DMS153 treated with DMSO at 0.1 percent for 48 hours (cell line): ENCODE results near the gene CCN2.
"Not testable (repeated sequence)": the region's sequence is repeated elsewhere in the genome, so short reads cannot be mapped to it uniquely, and the experiment has no call there.

Source experiments
- DNase-seq: peaks from one replicate; lab custom pipeline; 2025; ENCODE audit not compliant: unreplicated experiment; lab: John Stamatoyannopoulos, UW

CCN2 gene

GRCh38 chr6:131946404-131946991 lies 4.7 kb downstream of the CCN2 start:
- no peak for DNase-seq

DNA sequence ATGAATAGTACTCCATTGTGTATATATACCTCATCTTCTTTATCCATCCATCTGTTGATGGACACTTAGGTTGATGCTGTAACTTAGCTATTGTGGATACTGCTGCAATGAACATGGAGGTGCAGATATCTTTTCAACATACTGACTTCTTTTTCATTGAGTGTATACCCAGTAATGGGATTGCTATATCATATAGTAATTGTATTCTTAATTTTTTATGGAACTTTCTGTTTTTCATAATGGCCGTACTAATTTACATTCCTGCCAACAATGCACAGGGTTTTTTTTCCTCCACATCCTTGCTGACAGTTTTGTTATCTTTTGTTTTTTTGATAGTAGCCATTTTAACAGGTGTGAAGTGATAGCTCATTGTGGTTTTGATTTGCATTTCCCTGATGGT lies 5.2 kb downstream of the CCN2 start:
- DNase-seq: no peak

- peak; percentile 18 for DNase-seq
Measured at GRCh38 chr6:131937703-131938631, 13.2 kb downstream of the CCN2 start.

DNA sequence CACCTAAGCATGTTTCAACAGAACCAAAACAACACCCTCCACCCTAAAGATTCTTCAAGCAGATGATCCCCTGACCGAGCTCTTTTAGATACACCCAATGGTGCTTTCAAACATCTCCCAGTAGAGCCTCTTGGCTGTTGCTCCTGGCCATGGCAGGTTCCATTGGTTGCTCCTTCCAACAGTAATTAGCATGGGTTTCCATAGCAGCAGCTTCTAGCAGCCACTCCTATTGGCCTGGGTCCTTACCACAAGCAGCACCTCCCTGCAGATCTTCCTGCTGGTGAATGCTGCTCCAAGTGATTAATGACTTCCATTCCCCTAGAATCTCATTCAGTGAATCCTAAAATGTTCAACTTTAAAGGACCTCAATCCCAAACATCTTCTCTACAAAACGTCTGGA lies 13.9 kb downstream of the CCN2 start:
- DNase-seq: no peak

DNA sequence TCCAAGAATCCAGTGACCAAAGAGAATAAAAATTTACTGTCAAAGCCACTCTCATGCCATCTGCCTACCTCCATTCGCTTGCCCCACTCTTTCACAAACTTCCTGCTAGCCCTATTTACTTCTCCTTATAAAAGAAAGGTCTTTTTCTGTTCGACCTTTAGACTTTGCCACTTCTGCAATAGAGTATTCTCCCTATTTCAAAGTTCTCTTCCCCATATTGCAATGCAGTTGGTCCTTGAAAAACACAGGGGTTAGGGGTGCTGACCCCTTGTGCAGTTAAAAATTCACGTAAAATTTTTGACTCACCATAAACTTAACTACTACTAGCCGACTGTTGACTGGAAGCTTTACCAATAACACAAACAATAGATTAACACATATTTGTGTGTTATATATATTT lies 15.0 kb downstream of the CCN2 start:
- DNase-seq: no peak

- DNase-seq: no peak
Measured at GRCh38 chr6:131931063-131931750, 20.0 kb downstream of the CCN2 start.

- DNase-seq: no peak
Measured at GRCh38 chr6:131929976-131930375, 21.2 kb downstream of the CCN2 start.

GRCh38 chr6:131929264-131929663 lies 21.9 kb downstream of the CCN2 start:
- no peak for DNase-seq

DNA sequence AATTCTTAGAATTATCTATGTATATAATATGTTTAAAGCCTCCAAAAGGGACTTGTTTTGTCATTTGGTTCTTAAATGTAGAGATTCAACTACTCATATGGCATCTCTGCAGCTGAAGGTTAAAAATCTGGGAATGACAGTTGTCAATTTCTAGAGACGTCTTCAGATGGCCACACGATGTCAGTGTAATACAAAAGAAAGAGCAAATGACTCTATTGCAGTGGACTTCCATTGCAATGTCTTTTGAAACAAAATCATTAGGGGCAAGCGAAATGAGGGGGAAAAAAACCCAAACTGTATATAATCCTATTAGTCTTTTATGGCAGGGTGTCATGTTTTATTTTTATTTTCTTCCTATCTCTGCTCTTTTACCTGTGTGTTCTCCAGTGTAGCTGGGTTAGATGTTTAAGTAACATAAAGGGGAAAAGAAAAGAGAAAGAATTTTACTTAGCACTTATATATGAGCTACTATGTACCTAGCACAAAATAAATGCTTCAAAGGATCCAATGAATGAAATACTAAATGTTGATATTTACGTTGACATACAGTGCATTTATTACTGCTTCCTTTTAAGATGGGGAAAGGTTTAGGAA lies 26.2 kb downstream of the CCN2 start:
- DNase-seq: peak; percentile 24

DNA sequence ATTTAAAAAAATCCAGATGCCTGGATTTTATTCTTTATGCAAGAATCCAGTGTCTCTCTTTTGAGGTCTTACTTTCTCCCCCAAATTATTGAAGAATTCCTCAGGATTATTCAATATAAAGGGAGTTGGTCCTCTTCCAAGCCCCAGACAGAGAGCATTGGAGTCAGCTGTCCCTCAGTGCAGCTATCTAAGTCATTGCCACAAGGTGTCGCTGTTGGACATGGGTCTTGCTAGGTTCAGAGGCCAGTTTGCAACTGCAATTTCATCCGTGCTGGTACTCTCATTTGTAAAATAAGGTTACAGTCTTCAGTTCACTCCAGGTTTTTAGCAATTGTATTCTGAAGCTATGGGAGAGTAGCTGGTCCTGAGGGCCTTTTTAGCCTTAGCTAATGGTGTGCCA lies 27.8 kb downstream of the CCN2 start:
- no peak for DNase-seq

DNA sequence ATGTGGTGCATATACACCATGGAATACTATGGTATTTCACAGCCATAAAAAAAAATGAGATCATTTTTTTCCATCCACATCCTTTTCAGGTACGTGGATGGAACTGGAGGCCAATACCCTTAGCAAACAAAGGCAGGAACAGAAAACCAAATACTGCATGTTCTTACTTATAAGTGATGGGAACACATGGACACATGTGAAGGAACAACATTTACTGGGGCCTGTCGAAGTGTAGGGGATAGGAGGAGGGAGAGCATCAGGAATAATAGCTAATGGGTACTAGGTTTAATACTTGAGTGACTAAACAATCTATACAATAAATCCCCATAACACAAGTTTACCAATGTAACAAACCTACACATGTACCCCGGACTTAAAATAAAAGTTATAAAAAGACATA lies 30.5 kb downstream of the CCN2 start:
- DNase-seq: no peak

DNA sequence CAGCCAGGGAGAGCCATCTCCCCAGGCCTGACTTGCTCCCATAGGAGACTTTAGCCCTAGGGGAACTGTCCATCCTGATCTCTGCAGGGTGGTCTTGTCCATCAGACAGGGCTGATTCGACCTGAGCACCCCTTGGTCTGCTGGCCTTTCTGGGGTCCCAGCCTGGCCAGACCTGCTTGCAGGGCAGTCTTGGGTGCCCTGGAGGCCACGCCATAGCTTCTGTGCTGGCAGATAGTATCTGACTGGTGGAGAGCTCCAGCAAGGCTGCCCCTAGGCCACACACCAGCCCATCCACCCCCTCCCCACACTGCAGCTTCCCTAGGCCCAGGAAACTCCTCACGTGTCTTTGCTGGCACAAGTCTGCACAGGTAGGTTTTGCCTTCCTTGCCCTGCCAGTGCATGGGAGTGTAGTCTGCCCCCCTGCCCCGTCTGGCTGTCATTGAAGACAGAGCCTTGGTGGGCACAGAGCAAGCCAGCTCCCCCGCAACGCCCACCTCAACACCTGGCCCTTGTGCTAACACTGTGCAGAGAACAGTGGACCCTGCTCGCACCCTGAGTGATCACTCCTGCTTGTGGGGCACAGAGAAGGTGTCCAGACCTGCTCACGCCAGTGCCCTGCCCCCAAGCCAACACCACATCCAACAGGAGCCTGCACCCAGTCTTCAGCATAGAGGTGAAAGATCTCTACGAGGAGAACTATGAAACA lies 32.4 kb downstream of the CCN2 start:
- no peak for DNase-seq

DNA sequence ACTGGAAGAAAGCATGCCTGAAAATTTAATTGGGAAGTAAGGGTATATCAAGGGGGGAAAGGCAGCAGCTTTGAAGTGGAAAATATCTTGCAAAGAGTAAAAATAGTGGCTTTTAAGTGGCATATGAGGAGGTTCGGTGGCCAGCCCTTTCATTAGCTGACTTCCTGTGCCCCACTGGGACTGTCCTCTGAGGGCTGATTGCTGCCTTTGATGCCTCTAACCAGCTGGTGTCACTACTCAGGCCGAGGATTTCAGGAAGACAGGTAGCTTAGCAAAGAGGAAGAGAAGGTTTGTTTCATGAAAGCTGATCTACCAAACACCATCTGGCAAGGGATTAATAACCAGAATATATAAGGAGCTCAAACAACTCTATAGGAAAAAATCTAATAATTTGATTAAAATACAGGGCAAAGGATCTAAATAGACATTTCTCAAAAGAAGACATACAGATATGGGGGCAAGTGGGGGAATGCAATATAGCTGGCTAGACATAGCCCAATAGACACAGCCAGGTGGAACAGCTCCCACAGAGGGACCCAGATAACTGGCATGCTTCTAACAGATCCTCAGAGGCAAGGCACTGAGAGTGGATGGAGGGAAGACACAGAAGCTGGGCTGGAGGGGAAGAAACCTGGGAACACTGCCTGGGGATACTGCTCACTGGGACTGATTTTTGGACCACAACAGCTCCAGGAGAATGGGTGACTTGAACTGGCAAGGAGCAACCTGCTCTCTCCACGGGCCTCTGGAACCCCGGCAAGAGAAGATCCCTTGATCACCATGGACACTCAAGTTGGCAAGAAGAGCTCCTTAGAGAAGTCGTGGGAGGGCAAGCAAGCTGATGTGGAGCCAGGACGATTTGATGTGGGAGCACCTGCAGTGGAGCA lies 33.2 kb downstream of the CCN2 start:
- no peak for DNase-seq

DNA sequence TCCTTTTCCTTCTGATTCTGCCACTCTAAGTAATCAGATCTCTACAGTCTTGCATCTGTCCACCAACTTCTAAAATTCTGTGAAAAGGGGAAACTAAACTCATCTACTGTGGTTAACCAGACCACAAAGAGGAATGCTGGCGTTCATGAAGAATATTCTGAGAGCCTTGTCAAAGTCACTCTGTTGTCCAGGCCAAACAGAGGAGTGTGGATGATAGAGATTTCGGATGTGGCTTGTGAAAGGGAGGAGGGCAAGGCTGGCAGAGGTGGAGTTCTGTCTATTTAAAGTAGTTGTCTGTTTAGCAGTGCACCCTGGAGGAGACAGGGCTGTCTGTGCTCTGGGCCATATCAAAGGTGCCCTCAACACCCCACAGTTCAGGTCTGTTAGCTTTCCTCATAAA lies 33.9 kb downstream of the CCN2 start:
- no peak for DNase-seq

DNA sequence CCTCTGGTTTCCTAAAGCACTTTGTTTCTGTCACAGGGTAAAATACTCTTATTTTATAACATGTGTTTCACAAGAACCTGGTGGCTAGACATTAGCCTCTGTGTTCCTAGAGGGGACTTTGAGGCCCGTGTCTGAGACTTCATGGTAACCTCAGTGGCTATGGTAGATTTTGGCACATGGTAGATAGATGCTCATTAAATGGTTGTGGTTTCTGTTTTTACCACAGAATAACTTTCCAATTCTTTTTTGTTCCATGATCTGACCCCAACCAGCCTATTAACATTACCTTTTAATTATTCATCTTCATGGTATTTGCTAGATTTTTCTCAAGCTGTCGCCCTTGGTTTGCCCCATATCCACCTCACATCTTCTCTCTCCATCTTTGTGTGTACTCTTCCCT lies 34.3 kb downstream of the CCN2 start:
- DNase-seq: no peak

GRCh38 chr6:131916091-131916796 lies 34.9 kb downstream of the CCN2 start:
- DNase-seq: not testable (repeated sequence)

- DNase-seq: peak; percentile 42
Measured at GRCh38 chr6:131914967-131915751, 36.0 kb downstream of the CCN2 start.

GRCh38 chr6:131914234-131914633 lies 36.9 kb downstream of the CCN2 start:
- no peak for DNase-seq

DNA sequence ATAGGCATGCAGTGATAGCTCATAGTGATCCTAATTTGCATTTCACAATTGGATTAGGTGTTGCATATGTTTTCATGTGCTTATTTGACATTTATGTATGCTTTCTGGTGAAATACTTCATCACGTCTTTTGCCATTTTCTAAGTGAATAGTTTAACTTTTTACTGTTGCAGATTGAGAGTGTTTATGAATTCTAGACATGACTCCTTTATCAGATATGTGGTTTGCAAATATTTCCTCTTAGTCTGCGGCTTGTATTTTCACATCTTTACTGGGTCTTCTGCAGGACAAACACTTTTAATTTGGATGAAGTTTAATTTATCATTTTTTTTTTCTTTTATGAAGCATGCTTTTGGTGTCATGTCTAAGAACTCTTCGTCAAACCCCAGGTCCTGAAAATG lies 39.2 kb downstream of the CCN2 start:
- DNase-seq: no peak
